Smooth muscle cell of the brain vasculature (primary cell): Measurements from ENCODE around the gene DDAH2.

ENCODE experiments used
- DNase-seq: peaks from one replicate; pipeline ENCODE4 v3.0.0-alpha.2; 2012; ENCODE audit warnings: low read depth, low spot score

Gene DDAH2

DNA sequence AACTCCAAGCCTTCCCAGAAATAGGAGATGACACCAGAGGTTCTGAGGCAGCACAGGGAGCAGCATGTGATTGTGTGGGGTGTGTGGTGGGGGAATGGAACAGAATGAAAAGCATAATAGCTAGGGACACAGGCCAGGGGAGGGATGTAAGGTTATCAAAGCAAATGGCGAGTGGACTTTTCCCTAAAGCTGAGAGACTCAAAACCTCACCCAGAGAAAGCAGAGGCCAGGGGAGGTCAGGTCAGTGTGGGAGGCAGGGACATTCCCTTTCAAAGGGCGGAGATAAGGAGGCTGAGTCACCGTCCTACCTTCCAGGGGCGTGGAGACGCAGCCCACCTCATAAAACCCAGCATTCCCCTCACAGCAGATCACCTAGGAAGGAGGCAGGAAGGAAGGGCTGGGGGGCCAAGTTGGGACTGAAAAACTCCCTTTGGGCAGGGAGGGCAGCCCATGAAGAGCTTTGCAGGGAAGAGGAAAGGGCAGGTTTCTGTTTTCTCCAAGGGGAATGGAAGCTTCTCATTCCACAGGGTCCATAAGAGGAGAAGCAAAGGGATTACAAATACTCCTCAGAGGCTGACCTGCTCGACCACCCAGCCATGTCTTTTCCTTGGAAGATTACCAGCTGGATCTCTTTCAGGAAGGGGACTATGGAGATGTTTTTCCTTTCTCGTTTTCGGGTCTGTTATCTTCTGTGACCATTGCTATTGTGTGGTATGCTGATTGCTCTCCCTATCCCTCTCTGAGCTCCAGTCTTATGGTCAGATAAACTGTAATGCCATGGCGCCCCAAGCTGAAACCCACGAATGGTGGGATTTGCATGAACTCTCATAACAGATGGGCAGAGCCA, 38.6 kb downstream of the DDAH2 start:
- no peak for DNase-seq

DNA sequence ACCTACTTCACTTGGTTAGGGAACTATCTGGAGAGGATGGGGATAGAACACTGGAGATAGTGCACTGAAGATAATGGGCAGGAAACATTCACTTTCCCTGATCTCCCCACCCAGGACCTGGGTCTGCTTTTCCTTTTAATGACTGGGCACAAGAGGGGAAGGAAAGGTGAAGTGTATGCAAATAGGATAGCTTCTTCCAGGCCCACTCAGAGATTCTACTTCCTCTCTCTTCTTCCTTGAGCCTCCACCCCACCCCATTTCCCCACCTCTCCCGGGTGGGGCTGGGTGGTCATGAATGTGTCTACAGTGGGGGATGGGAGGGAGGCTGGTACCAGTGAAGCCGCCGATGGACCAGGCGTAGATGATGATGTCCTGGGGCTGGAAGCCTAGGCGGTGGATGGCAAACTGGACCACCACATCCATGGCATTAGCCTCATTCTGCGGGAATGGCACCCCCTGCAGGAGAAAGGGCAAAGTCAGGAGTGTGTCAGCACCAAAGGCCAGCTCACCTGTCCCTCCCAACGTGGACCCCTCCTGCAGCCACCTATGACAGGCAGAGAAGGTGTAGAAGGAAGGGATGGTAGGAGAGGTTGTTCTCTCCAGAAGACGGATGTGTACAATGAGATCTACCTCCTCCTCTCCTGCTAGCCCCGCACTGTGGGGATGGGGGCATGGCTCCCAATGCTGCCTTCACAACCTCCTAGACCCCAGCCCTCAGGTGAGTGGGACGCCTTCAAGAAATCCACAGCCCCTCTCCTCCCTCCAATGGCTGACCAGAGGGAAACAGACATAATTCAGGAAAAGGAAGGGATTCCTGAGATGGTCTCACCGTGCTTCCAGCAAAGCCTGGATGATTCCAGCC, 39.6 kb downstream of the DDAH2 start:
- DNase-seq: no peak

DNA sequence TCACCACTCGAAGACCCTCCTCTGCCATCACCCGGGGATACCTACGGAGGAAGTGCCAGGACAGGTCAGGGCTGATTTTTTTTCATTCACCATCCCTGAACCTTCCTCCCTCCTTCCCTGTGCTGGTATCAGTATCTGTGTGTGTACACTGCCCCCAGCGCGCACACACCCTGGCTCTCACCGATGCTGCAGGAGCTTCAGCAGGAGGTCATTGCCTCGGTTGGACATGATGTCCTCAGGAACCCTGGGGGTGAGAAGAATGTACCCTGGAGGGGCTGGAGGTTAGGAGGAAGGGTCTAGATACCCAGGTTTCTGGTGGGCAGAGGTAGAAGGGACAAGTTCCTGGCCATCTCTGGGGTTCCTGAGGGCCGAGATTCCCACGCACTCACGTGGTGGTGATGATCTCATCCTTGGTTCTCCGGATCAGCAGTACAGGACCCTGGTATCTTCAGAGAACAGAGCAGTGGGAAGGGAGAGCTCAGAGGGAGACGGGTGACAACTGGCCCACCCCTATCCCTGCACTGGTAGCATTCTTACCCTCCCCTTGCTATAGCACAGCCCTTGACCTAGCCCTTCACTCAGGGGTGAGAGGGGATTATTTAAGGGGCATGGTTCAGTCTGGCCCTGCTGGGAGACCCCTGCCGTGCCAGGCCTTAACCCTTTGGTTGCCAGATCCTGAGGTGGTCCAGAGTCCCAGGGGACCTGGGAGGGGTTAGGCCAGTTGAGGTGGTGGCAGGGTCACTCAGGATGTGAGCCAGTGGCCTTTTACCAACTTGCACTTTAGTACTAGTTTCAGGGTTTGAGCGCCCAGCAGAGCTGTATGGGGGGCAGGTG, 41.0 kb downstream of the DDAH2 start:
- no peak for DNase-seq

DNA sequence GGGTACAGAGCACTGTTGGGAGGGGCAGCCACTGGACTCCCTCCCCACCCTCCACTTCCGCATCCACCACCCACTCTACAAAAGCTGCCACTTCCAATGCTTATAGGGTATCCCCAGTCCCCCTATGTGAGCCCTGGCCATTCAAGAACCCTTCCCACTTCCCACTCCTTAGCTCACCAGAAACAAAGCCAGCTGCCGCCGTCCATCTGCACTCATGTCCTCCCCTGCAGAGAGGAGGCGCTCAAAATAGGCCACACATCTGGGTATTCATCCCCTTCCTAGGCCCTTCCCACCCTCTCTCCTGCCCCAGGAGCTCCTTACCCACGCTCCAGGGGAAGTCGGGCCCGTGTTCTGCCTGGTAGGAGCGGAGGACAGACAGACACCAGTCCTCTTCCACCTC, 41.8 kb downstream of the DDAH2 start:
- no peak for DNase-seq

DNA sequence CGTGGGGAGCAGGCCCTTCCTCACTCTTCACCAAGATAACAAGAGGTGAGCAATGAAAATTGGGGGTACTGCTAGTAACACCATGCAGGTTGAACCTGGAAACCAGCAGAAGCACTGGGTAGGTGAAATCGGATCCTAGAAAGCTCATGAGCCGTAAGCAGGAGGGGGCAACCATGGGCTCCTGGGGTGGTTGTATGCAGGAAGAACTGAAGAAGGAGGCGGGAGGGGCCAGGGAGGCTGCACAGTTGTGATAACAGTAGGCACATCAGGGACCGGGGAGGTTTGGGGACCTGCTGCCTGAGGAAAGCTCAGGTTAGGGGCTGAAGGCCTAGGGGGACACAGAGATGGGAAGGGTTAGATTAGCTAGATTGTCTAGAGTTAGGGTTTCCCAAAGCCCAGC, 42.6 kb downstream of the DDAH2 start:
- no peak for DNase-seq

DNA sequence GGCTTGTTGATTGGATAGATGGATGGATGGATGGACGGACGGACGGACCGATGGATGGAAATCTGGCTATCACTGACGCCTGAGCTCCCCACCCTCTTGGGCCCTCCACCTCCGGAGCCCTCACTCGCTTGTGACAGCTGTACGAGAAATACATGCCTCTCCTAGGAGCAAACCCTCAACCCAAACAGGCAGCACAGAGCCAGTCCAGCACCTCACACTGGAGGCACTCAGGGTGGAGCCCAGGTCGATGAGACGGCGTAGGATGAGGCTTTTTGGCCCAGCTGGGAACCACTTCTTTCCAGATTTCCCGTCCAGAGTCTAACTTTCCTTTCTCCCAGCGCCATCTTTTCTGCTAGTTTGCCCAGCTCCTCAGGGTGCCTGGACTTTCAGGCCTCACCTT, 45.5 kb downstream of the DDAH2 start:
- DNase-seq: no peak

DNA sequence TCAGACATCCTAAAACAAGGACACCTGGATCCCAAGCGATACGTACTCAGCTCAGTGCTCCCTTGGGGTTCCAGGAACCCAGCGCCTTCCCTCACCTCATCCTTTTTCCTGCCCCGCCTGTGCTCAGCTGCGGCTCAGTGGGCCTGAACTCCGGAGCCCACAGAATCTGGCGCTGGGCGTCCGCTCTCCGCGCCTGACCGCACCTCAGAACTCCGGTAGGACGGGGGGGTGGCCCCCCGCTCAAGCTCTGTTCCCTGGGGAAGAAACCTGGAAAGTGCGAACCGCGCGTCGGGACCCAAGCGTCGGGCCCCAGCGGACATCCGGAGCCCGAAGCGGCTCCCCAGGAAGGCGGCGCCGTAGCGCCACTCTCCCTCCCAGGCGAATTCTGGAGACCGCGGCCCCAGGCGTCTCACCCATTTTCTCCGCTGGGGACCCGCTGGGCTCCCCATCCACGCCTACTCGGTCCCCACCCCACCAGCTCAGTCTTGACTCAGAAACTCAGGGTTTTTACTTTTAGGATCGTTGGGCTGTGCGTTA, 47.9 kb downstream of the DDAH2 start:
- no peak for DNase-seq

DNA sequence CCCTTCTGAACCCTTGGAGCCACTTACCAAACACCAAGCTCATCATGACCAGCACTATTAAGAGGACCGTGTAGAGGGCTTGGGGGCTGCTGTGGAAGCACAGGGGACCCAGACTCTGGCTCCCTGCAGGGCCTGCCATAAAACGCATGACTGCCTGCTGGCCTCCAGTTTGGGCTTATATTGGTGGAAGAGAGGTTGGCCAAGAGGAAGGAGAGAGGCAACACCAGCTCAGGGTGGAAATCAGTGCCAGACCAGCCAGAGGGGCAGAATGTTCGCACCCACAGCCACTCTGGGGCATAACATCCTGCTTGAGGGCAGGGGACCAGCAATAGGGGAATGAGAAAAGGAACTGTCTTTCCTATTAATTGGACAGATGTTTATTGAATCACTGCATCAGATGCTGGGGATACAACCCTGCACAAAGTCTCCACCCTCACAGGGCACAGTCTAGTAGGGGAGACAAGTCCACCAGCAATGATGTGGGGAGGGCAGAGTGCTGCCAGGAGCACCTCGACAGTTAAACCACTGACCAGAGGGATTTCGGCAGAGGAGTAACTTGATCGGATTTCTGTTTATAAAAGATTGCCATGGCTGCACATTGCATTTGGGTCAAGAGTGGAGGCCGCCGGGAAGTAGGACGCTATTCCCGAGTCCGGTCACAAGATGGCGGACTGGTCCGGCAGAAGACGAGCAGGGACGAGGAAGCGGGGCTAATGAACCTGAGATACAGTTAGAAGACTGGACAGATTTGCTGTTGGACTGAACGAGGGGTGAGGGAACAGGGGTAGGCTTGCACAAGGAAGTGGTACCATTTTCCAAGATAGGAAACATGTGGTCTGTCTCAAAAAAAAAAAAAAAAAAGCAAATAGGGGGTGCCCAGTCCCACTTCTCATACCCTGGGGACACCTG, 48.6 kb downstream of the DDAH2 start, which contains the start of gene LY6G5C:
LY6G5C (minus strand) TSS at position 842 of the 909 bp plus-strand sequence; CDS start at position 148, 694 bp downstream.
- DNase-seq: peak; percentile 72

DNA sequence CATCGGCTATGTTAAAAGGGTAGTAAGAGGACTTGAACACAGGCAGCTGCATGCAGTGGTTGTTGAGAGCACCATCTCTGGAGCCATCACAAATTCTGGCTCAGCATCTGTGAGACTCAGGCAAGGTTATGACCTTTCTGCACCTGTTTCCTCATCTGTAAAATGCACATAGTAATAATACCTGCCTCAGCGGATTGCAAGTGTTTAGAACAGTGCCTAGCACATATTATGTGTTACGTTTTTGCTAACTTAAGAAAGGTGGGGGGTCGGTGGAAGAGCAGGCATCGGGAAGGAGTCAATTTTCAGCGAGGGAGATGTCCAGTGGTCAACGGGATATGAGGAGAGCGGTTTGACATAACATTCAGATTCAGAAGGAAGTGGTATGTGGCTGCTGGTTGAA, 51.1 kb downstream of the DDAH2 start:
- no peak for DNase-seq
